Natural killer cell (primary cell): ENCODE results near the gene GUCY1A2. TPM values are rescaled to one million over a fixed set of nuclear protein-coding genes. Genes with fewer than 3 reads are reported as not detected.

Experiments
- ATAC-seq, 3 donors: fragments of 150-1000 bp in 2 of 3; fragments of 200-7000 bp in 1 of 3; cut with Tn5 transposase; 1 replicate in 1 of 3; 2 replicates in 2 of 3; pipeline ENCODE4 v1.10.0; 2021; ENCODE audit warnings: mild to moderate bottlenecking in 2 of 3, moderate library complexity in 2 of 3
- DNase-seq, 2 donors: peaks; one replicate each; pipeline versions ENCODE4 v3.0.0 to v3.0.0-alpha.2; 2013 to 2021; ENCODE audit warnings: mixed read lengths in 1 of 2
- H3K27ac ChIP-seq: one replicate; pipeline ENCODE4 v1.5.1; 2013; ENCODE audit warnings: mild to moderate bottlenecking, low read length
- H3K27me3 ChIP-seq: one replicate; pipeline ENCODE4 v1.6.1; 2013; ENCODE audit warnings: low read length; ENCODE audit not compliant: control insufficient read depth, insufficient read depth
- H3K36me3 ChIP-seq: one replicate; pipeline ENCODE4 v1.6.1; 2013; ENCODE audit warnings: low read length; ENCODE audit not compliant: control insufficient read depth, insufficient read depth
- H3K4me1 ChIP-seq: one replicate; pipeline ENCODE4 v1.6.1; 2013; ENCODE audit warnings: low read length; ENCODE audit not compliant: control insufficient read depth, insufficient read depth
- H3K4me3 ChIP-seq: one replicate; pipeline ENCODE4 v1.5.1; 2013; ENCODE audit warnings: low read length
- H3K9me3 ChIP-seq: one replicate; pipeline ENCODE4 v1.6.1; 2013; ENCODE audit warnings: low read length; ENCODE audit not compliant: control insufficient read depth, insufficient read depth
- H3K27ac Mint-ChIP-seq, 2 donors: one replicate each; pipeline ENCODE4 v1.8.0; 2022; ENCODE audit warnings: mild to moderate bottlenecking in 2 of 2, mixed read lengths in 2 of 2, moderate library complexity in 1 of 2
- H3K27me3 Mint-ChIP-seq, 2 donors: one replicate each; pipeline ENCODE4 v1.8.0; 2022; ENCODE audit warnings: low read depth in 2 of 2, mixed read lengths in 2 of 2
- H3K36me3 Mint-ChIP-seq: one replicate; pipeline ENCODE4 v1.8.0; 2022; ENCODE audit warnings: mixed read lengths
- H3K4me1 Mint-ChIP-seq, 2 donors: one replicate each; pipeline ENCODE4 v1.8.0; 2022; ENCODE audit warnings: mixed read lengths in 2 of 2
- H3K4me3 Mint-ChIP-seq: one replicate; pipeline ENCODE4 v1.8.0; 2022; ENCODE audit warnings: mild to moderate bottlenecking, moderate library complexity, mixed read lengths
- H3K9me3 Mint-ChIP-seq, 2 donors: one replicate each; pipeline ENCODE4 v1.8.0; 2022; ENCODE audit warnings: mixed read lengths in 2 of 2
- CTCF ChIP-seq: fragments of 200-600 bp; IDR thresholded peaks from one replicate; pipeline ENCODE4 v1.8.0; 2022; ENCODE audit warnings: antibody characterized with exemption
- WGBS: methylation state at CpG from one replicate; pipeline ENCODE4 v1.1.7; 2013; ENCODE audit warnings: missing lambda C conversion rate; ENCODE audit not compliant: insufficient coverage; 5-methylcytosine and 5-hydroxymethylcytosine counted together
- intact Hi-C: fragments of 100-400 bp; cut with micrococcal nuclease; formaldehyde crosslinking; loops from one replicate; pipeline ENCODE4 v1.14.2; 2022
- total RNA-seq, 4 donors: library from RNA; stranded (reverse); fragments of 120-200 nt in 1 of 4; gene quantifications; one replicate each; pipeline versions ENCODE4 v1.2.3 to v1.2.4, GENCODE V29; 2013 to 2022

GUCY1A2 gene
- total RNA-seq, 3 donors from 2014 or later (not counting 1 experiment from before 2014, with no cell fraction given), result 0.15 TPM; not detected in 2

DNA sequence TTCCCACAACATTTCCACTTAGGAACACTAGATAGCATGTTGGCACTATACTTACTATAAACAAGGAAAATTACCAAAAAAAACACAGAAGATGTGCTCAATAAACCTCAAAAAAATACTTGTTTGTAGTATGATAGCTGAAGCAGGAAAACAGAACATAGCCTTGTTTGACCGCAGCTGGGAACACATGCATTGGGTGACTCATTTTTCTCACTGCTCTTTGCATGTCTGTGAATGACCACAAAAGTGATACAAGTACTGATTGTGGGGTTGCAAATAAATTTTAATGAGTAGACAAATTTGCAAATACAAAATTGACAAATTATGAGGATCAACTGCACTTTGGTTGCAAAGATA is 22.8 kb upstream of the GUCY1A2 start:
- ATAC-seq, result no peak
- Histone ChIP-seq H3K4me3 (no peak overlapping the region), H3K27ac (no peak overlapping the region), H3K9me3 (no peaks in the 10 kb centered on the region), H3K36me3 (no peaks in the 10 kb centered on the region), H3K27me3 (no peaks in the 10 kb centered on the region), H3K4me1 (no peaks in the 10 kb centered on the region)
- Mint-ChIP-seq H3K9me3 (peaks cover 6 to 8% of the 10 kb centered on the region in 2 donors), H3K4me3 (no peak overlapping the region), H3K27ac (no peak overlapping the region), H3K36me3 (no peaks in the 10 kb centered on the region), H3K4me1 (no peaks in the 10 kb centered on the region), H3K27me3 (no peaks in the 10 kb centered on the region)
- 71% methylated on average over 1 of the region's 1 CpG for WGBS
- intact Hi-C loops, result no loop called here
- DNase-seq, result no peak
- TF ChIP-seq CTCF, result no peak

GRCh38 chr11:107040433-107041087 is 22.3 kb upstream of the GUCY1A2 start:
- 92% methylated on average over 1 of the region's 2 CpGs for WGBS

DNA sequence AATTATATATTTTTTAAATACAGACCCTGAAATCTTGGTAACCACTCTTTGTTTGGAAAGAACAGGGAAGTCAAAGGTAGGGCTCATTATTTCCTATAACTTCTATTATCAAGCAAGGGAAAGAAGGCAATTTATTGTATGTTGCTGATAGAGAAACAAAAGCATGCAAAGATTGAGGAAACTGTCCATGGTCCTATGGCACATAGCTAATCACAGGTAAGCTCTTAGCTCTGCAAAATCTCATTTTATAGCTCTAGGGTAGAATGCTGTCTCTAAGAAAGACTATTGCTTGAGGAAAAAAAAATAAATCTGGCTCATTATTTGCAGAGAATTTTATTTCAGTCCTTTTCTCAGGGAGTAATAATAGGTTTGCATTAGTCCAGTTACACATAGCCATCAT is 7.4 kb upstream of the GUCY1A2 start:
- no peaks in the 10 kb centered on the region for H3K4me1 ChIP-seq
- peaks cover 0 to 2% of the 10 kb centered on the region in 2 donors for H3K27me3 Mint-ChIP-seq
- H3K27ac Mint-ChIP-seq, result no peak overlapping the region
- no peaks in the 10 kb centered on the region for H3K36me3 ChIP-seq
- no peak overlapping the region for H3K4me3 Mint-ChIP-seq
- TF ChIP-seq CTCF, result no peak
- H3K4me1 Mint-ChIP-seq, result no peaks in the 10 kb centered on the region
- H3K9me3 Mint-ChIP-seq, result peaks cover 6 to 9% of the 10 kb centered on the region in 2 donors
- no peaks in the 10 kb centered on the region for H3K27me3 ChIP-seq
- H3K36me3 Mint-ChIP-seq, result no peaks in the 10 kb centered on the region
- no peaks in the 10 kb centered on the region for H3K9me3 ChIP-seq
- DNase-seq (no peak), ATAC-seq (no peak)
- no peak overlapping the region for H3K4me3 ChIP-seq
- intact Hi-C loops, result no loop called here
- H3K27ac ChIP-seq, result no peak overlapping the region

More at GRCh38 chr11:107040433-107041087, 22.3 kb upstream of the GUCY1A2 start:
- H3K4me1 ChIP-seq, result no peaks in the 10 kb centered on the region
- no peak for DNase-seq
- no peaks in the 10 kb centered on the region for H3K27me3 ChIP-seq
- Mint-ChIP-seq H3K4me3 (no peak overlapping the region), H3K27ac (no peak overlapping the region), H3K27me3 (no peaks in the 10 kb centered on the region), H3K9me3 (peaks cover 6 to 8% of the 10 kb centered on the region in 2 donors), H3K36me3 (no peaks in the 10 kb centered on the region), H3K4me1 (no peaks in the 10 kb centered on the region)
- no peaks in the 10 kb centered on the region for H3K9me3 ChIP-seq
- no peak for ATAC-seq
- no peak overlapping the region for H3K27ac ChIP-seq
- intact Hi-C loops, result no loop called here
- H3K4me3 ChIP-seq, result no peak overlapping the region
- no peak for TF ChIP-seq CTCF
- no peaks in the 10 kb centered on the region for H3K36me3 ChIP-seq

GRCh38 chr11:107020594-107020993 is 2.3 kb upstream of the GUCY1A2 start:
- 63% methylated on average over 1 of the region's 2 CpGs for WGBS
- Histone ChIP-seq H3K27me3 (peaks cover 15% of the 10 kb centered on the region), H3K36me3 (no peaks in the 10 kb centered on the region), H3K9me3 (no peaks in the 10 kb centered on the region), H3K4me1 (no peaks in the 10 kb centered on the region), H3K4me3 (no peak overlapping the region), H3K27ac (no peak overlapping the region)
- Mint-ChIP-seq H3K27me3 (peaks cover 19 to 20% of the 10 kb centered on the region in 2 donors), H3K36me3 (peaks cover 14% of the 10 kb centered on the region), H3K9me3 (peaks cover 0 to 7% of the 10 kb centered on the region in 2 donors), H3K4me1 (peaks cover 0 to 4% of the 10 kb centered on the region in 2 donors), H3K27ac (no peak overlapping the region), H3K4me3 (no peak overlapping the region)
- intact Hi-C loops, result no loop called here
- no peak for DNase-seq
- no peak for ATAC-seq
- no peak for TF ChIP-seq CTCF
